ENCODE results near the gene CENPL. TPM values are rescaled to one million over a fixed set of nuclear protein-coding genes. Genes with fewer than 3 reads are reported as not detected.
A peak's percentile ranks its signal among the peaks of the same experiment; 100 is the strongest.

Gene CENPL
- total and polyA plus RNA-seq, 9 of the 15 experiments (the other 6 are each of a cell fraction or from before 2014, with no cell fraction given), result 33.0 to 52.7 (median 39.7) TPM

DNA sequence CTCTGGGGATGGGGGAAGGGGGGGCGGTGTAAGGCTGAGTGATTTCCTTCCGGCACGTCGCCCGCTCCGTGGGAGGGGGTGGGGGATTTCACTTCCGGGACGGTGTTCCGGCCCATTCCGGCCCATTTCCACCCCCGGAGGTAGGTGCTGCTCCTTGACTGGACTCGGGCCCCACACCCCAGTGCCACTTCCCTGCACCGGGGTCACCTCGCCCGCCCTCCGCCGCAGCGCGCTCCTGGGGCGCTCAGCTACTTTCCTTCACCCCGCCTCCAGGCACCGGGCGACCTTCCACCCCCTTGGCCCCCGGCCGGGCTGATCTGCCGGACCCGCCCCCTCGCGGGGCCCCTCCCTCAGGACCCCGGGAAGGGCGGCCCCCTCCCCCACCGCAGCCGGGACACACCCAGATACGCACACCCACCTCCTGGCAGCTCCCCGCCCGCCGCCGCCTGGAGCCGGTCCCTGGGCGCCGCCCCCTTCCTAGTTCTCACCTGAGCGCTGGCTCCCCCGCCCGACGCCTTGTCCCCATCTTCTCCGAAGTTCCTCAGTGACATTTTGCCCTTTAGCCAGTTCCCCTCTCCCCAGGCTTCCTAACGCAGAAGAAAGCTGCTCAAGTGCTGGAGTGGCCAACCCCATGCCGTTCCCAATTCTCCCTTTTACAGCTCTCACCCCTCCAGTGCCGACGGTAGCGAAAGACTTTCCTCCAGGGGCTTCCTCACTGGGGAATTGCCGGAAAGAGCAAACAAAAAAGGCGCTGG lies 43.8 kb upstream of the CENPL start, which contains the start of gene ZBTB37 (continued):
- TF ChIP-seq ERF (CRISPR knock-in tag; IDR thresholded peaks at IDR 0.05) (0 out of 2 replicates have a peak, but pooled peaks have one; percentile 23), ZBTB49 (CRISPR knock-in tag; IDR thresholded peaks at IDR 0.05; ENCODE audit: borderline replicate concordance) (no peak), ZNF3 (CRISPR knock-in tag; IDR thresholded peaks at IDR 0.05) (no peak), MBD2 (IDR thresholded peaks at IDR 0.05; ENCODE audit: borderline replicate concordance, low read depth) (no peak), CBFA2T2 (conservative IDR thresholded peaks at IDR 0.05) (no peak), MCM5 (IDR thresholded peaks at IDR 0.05; ENCODE audit: low read depth) (no peak), ZNF143 (CRISPR knock-in tag; IDR thresholded peaks at IDR 0.05) (no peak), ESRRB (CRISPR knock-in tag; IDR thresholded peaks at IDR 0.05; ENCODE audit: borderline replicate concordance) (no peak), YBX1 (IDR thresholded peaks at IDR 0.05) (no peak), SNAPC5 (CRISPR knock-in tag; IDR thresholded peaks at IDR 0.05) (no peak), ZNF780A (CRISPR knock-in tag; IDR thresholded peaks at IDR 0.05) (no peak), YY1 (IDR thresholded peaks at IDR 0.05; ENCODE audit: borderline replicate concordance in 1 of 3, control insufficient read depth in 1 of 3, extremely low read depth in 1 of 3, insufficient read depth in 3 of 3, insufficient read length in 1 of 3, insufficient replicate concordance in 2 of 3, low read depth in 1 of 3, low read length in 2 of 3) (peak in 1 of 3 experiments; percentile 62), BRD9 (IDR thresholded peaks at IDR 0.05; ENCODE audit: low read depth, partially characterized antibody) (peak; percentile 50), NFE2 (IDR thresholded peaks at IDR 0.05; ENCODE audit: low read depth) (no peak), PHF20 (IDR thresholded peaks at IDR 0.05; ENCODE audit: partially characterized antibody) (peak; percentile 79), ZNF263 (CRISPR knock-in tag; IDR thresholded peaks at IDR 0.05; ENCODE audit: borderline replicate concordance) (peak; percentile 6), ZNF175 (CRISPR knock-in tag; IDR thresholded peaks at IDR 0.05; ENCODE audit: low read depth) (no peak; the same call in 1 of the 2 replicates), ZNF239 (CRISPR knock-in tag; IDR thresholded peaks at IDR 0.05) (no peak), CXXC5 (CRISPR knock-in tag; IDR thresholded peaks at IDR 0.05) (peak; percentile 76), GTF2F1 (IDR thresholded peaks at IDR 0.05; ENCODE audit: low read depth, low read length) (no peak), TCFL5 (CRISPR knock-in tag; conservative IDR thresholded peaks at IDR 0.05) (no peak), EWSR1 (IDR thresholded peaks at IDR 0.05; ENCODE audit: borderline replicate concordance, low read depth, partially characterized antibody) (no peak)
- TF ChIP-seq, protein P1, sequence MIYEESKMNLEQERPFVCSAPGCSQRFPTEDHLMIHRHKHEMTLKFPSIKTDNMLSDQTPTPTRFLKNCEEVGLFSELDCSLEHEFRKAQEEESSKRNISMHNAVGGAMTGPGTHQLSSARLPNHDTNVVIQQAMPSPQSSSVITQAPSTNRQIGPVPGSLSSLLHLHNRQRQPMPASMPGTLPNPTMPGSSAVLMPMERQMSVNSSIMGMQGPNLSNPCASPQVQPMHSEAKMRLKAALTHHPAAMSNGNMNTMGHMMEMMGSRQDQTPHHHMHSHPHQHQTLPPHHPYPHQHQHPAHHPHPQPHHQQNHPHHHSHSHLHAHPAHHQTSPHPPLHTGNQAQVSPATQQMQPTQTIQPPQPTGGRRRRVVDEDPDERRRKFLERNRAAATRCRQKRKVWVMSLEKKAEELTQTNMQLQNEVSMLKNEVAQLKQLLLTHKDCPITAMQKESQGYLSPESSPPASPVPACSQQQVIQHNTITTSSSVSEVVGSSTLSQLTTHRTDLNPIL (CRISPR knock-in tag; IDR thresholded peaks at IDR 0.05), result no peak
- TF ChIP-seq, protein P2, sequence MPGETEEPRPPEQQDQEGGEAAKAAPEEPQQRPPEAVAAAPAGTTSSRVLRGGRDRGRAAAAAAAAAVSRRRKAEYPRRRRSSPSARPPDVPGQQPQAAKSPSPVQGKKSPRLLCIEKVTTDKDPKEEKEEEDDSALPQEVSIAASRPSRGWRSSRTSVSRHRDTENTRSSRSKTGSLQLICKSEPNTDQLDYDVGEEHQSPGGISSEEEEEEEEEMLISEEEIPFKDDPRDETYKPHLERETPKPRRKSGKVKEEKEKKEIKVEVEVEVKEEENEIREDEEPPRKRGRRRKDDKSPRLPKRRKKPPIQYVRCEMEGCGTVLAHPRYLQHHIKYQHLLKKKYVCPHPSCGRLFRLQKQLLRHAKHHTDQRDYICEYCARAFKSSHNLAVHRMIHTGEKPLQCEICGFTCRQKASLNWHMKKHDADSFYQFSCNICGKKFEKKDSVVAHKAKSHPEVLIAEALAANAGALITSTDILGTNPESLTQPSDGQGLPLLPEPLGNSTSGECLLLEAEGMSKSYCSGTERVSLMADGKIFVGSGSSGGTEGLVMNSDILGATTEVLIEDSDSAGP (CRISPR knock-in tag; IDR thresholded peaks at IDR 0.05), result no peak
